Thyroid gland (tissue), 4 donors: ENCODE data around the gene C20orf202. TPM values are rescaled to one million over a fixed set of nuclear protein-coding genes. Genes with fewer than 3 reads are reported as not detected.

Experiments used
- DNase-seq, 2 donors: peaks; one replicate each; pipeline ENCODE4 v3.0.0-alpha.2; 2019
- H3K27ac ChIP-seq, 3 donors: fragments of 200-600 bp; sonication (generic); 1 replicate in 2 of 3; 2 replicates in 1 of 3; pipeline ENCODE4 v1.5.1; 2016 to 2019; ENCODE audit warnings: mild to moderate bottlenecking in 1 of 3, moderate library complexity in 1 of 3
- H3K27me3 ChIP-seq: fragments of 200-600 bp; sonication (generic); one replicate; pipeline ENCODE4 v1.5.1; 2019
- H3K36me3 ChIP-seq, 2 donors: fragments of 200-600 bp; sonication (generic); one replicate each; pipeline ENCODE4 v1.5.1; 2016 to 2019
- H3K4me1 ChIP-seq, 2 donors: fragments of 200-600 bp; sonication (generic); one replicate each; pipeline ENCODE4 v1.5.1; 2017 to 2019
- H3K4me3 ChIP-seq, 3 donors: fragments of 200-600 bp; sonication (generic); replicated peaks in 1 of 3; 1 replicate in 2 of 3; 2 replicates in 1 of 3; pipeline ENCODE4 v1.5.1; 2016; ENCODE audit warnings: mild to moderate bottlenecking in 1 of 3
- H3K9me3 ChIP-seq: fragments of 200-600 bp; sonication (generic); one replicate; pipeline ENCODE4 v1.5.1; 2017
- POLR2A ChIP-seq, 2 donors: fragments of 450-650 bp; IDR thresholded peaks; one replicate each; pipeline ENCODE4 v1.6.1; 2017; ENCODE audit warnings: antibody characterized with exemption in 2 of 2, mild to moderate bottlenecking in 2 of 2, moderate library complexity in 1 of 2
- WGBS, 2 donors: methylation state at CpG; one replicate each; pipeline ENCODE4 v1.1.5; 2017; 5-methylcytosine and 5-hydroxymethylcytosine counted together
- intact Hi-C: fragments of 100-400 bp; cut with DNase I; formaldehyde crosslinking; loops from one replicate; pipeline ENCODE4 v1.15.1; 2023
- total RNA-seq, 4 donors: library from RNA; depleted of rRNA; stranded (reverse); fragments of >200 nt; gene quantifications; one replicate each; pipeline ENCODE4 v1.2.3, GENCODE V29; 2016
- TF ChIP-seq, protein P1 (sequence below), 6 experiments: fragments of 200-600 bp in 3 of 6; fragments of 450-650 bp in 3 of 6; sonication (generic) in 3 of 6; IDR thresholded peaks; one replicate each; pipeline ENCODE4 v1.5.1; 2016 to 2019; ENCODE audit warnings: antibody characterized with exemption in 6 of 6, mild to moderate bottlenecking in 2 of 6, inconsistent platforms in 1 of 6, moderate library complexity in 1 of 6

The C20orf202 gene
- total RNA-seq, 4 donors from 2014 or later, result 0.27 TPM; not detected in 3

GRCh38 chr20:1199212-1199873, 3.9 kb upstream of the C20orf202 start:
- no peak overlapping the region for H3K27ac ChIP-seq
- WGBS, 2 donors, result 68 to 78% methylated on average over 7 of the region's 7 CpGs
- intact Hi-C loops, result no loop called here

DNA sequence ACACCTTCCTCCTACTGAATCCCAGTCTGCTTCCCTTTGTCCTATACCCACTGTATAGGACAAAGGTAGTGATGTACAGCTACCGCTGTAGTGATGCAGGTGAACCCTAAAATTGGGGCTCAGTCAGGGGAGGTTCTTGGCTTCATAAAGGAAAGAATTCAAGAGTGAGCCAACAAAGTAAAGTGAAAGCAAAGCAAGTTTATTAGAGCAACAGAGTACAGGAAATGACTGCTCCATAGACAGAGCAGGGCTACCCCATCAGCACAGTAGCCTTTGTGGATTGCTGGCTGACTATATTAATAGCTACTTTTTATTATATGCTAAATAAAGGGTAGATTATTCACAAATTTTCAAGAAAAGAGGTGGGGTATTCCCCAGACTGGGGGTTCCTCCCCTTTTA, 3.3 kb upstream of the C20orf202 start:
- TF ChIP-seq, protein P1, sequence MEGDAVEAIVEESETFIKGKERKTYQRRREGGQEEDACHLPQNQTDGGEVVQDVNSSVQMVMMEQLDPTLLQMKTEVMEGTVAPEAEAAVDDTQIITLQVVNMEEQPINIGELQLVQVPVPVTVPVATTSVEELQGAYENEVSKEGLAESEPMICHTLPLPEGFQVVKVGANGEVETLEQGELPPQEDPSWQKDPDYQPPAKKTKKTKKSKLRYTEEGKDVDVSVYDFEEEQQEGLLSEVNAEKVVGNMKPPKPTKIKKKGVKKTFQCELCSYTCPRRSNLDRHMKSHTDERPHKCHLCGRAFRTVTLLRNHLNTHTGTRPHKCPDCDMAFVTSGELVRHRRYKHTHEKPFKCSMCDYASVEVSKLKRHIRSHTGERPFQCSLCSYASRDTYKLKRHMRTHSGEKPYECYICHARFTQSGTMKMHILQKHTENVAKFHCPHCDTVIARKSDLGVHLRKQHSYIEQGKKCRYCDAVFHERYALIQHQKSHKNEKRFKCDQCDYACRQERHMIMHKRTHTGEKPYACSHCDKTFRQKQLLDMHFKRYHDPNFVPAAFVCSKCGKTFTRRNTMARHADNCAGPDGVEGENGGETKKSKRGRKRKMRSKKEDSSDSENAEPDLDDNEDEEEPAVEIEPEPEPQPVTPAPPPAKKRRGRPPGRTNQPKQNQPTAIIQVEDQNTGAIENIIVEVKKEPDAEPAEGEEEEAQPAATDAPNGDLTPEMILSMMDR (IDR thresholded peaks at IDR 0.05), result no peak
- TF ChIP-seq POLR2A (IDR thresholded peaks at IDR 0.05), result no peak
- Histone ChIP-seq H3K9me3 (no peaks in the 10 kb centered on the region), H3K27ac (no peak overlapping the region), H3K36me3 (no peaks in the 10 kb centered on the region), H3K4me3 (no peak overlapping the region), H3K4me1 (no peaks in the 10 kb centered on the region), H3K27me3 (no peaks in the 10 kb centered on the region)
- intact Hi-C loops, result no loop called here
- no peak for DNase-seq
- WGBS, 2 donors, result 88% methylated on average over 1 of the region's 1 CpG

More at GRCh38 chr20:1199212-1199873, 3.9 kb upstream of the C20orf202 start:
- H3K4me3 ChIP-seq, result no peak overlapping the region
- no peaks in the 10 kb centered on the region for H3K27me3 ChIP-seq
- no peaks in the 10 kb centered on the region for H3K9me3 ChIP-seq
- DNase-seq, result no peak
- H3K4me1 ChIP-seq, result no peaks in the 10 kb centered on the region
- no peaks in the 10 kb centered on the region for H3K36me3 ChIP-seq
- TF ChIP-seq POLR2A (IDR thresholded peaks at IDR 0.05), result no peak
- TF ChIP-seq, protein P1 (IDR thresholded peaks at IDR 0.05), result no peak

- intact Hi-C loops, result no loop called here
- TF ChIP-seq, protein P1 (IDR thresholded peaks at IDR 0.05), result no peak
- no peak for TF ChIP-seq POLR2A (IDR thresholded peaks at IDR 0.05)
- WGBS, 2 donors, result 57 to 64% methylated on average over 5 of the region's 5 CpGs
- Histone ChIP-seq H3K27me3 (no peaks in the 10 kb centered on the region), H3K4me1 (no peaks in the 10 kb centered on the region), H3K27ac (no peak overlapping the region), H3K36me3 (no peaks in the 10 kb centered on the region), H3K9me3 (no peaks in the 10 kb centered on the region), H3K4me3 (no peak overlapping the region)
- no peak for DNase-seq
Observed at GRCh38 chr20:1203630-1204029, 376 bp downstream of the C20orf202 start.

DNA sequence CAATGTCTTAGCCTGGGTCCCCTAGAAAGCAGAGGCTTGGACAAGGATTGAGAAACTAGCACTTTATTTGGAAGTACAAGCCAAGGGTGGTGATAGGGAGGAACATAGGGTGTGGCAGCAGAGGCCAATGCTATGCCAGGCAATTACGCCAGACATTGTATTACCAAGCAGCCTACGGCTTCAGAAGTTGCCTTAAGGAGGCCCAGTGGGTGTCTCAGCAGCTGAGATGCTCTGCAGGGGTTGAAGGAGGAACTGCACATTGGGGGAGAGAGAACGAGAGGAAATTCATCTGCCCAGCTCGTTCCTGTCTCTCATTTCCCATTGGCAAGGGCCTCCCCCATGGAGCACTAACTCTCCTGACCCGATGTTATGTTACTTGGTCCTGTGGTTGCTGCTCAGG, 859 bp downstream of the C20orf202 start:
- Histone ChIP-seq H3K4me3 (no peak overlapping the region), H3K27ac (no peak overlapping the region), H3K36me3 (no peaks in the 10 kb centered on the region), H3K4me1 (no peaks in the 10 kb centered on the region), H3K9me3 (no peaks in the 10 kb centered on the region), H3K27me3 (no peaks in the 10 kb centered on the region)
- DNase-seq, result no peak
- 76 to 78% methylated on average over 5 of the region's 5 CpGs for WGBS, 2 donors
- no peak for TF ChIP-seq POLR2A (IDR thresholded peaks at IDR 0.05)
- TF ChIP-seq, protein P1 (IDR thresholded peaks at IDR 0.05), result no peak
- intact Hi-C loops, result no loop called here

- Histone ChIP-seq H3K36me3 (no peaks in the 10 kb centered on the region), H3K27me3 (no peaks in the 10 kb centered on the region), H3K9me3 (no peaks in the 10 kb centered on the region), H3K4me1 (no peaks in the 10 kb centered on the region), H3K27ac (no peak overlapping the region), H3K4me3 (no peak overlapping the region)
- intact Hi-C loops, result no loop called here
- TF ChIP-seq, protein P1 (IDR thresholded peaks at IDR 0.05), result no peak
- no peak for TF ChIP-seq POLR2A (IDR thresholded peaks at IDR 0.05)
- WGBS, 2 donors, result 90 to 100% methylated on average over 2 of the region's 2 CpGs
- DNase-seq, result no peak
Observed at GRCh38 chr20:1204576-1204975, 1.3 kb downstream of the C20orf202 start.
